Measurements from ENCODE around the gene C16orf54.

GRCh38 chr16:29727452-29727851, 18.3 kb downstream of the C16orf54 start:
- TF ChIP-seq POLR2AphosphoS5 (IDR thresholded peaks at IDR 0.05; ENCODE audit: borderline replicate concordance, low read depth, low read length) (no peak), EZH2 (IDR thresholded peaks at IDR 0.05) (no peak)

Data from SK-N-MC (cell line).